GM21447 (cell line): ENCODE data around the gene LAMA4.
"Not testable (repeated sequence)": the region's sequence is repeated elsewhere in the genome, so short reads cannot be mapped to it uniquely, and the experiment has no call there.

ENCODE experiments used
- ATAC-seq: cut with Tn5 transposase; IDR thresholded peaks from one replicate; pipeline ENCODE4 v1.9.1; 2021; ENCODE audit not compliant: unreplicated experiment

The LAMA4 gene

DNA sequence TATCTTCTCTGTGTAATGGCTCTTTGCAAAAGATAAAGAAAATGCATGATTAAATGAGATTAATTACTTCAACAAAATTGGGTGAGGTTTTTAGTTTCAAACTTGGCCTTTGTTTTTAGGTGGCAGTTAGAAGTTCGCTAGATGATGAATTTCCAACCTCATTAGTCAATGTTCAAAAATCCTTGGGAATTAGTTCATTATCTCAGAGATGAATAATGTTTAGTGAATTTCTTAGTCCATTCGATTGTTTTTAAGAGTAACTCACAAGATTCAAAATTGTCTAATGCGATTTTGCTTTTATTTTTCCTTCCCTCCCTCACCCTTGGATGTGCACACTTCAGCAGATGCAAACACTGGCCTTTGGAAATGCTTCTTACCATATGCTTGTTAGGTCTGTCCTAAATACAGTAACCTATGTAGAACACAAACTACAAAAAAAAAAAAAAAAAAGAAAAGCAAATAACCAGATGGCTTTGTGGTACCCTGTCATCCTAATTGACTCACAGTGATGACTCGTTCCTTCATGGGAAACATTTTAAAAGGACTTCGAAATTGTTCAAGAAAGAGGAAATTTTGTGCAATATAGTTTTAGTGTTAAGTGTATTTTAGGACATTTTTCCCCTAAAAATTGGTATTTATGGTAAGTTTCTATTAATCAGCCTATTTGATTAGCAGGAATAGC lies 100.3 kb downstream of the LAMA4 start:
- ATAC-seq = no peak

DNA sequence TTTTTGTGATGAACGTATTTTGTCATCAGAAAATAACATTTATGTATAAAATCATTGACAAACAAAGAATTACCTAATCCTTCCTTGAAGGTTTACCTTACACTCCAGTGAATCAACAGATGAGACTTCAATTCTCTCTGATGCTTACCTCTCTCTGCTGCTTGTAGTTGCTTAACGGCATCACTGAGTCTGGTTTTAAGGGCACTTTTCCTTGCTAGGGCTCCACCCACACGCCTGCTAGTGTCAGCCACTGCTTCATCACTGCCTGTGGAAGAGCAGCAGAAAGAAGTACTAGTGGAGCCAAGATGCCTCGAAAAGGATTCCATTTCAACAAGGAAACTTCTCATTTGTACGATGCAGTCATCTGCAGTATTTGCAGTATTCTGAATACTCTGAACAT lies 104.0 kb downstream of the LAMA4 start:
- ATAC-seq = no peak

DNA sequence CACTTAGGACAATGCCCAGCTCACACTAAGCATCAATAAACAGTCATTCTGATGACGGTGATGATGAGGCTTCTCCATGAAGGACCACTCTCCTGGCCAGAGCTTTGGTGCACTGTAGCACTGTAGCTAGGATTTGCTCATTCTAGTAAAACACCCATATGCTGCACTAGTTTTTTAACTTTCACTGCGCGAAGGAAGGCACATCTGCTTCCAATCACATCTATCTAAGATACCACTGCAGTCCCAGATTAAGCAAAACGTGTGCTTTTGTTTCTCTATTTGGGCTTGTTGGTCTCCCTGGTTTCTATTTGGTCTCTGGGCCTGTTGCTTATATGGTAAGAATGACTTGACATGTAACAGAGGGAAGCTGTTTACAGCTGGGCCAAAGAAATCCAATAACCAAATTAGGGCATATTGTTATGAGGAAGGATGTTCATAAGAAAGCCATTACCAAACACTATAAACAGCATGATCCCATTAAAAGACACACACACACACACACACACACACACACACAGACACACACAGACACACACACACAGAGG lies 104.6 kb downstream of the LAMA4 start:
- no peak for ATAC-seq

DNA sequence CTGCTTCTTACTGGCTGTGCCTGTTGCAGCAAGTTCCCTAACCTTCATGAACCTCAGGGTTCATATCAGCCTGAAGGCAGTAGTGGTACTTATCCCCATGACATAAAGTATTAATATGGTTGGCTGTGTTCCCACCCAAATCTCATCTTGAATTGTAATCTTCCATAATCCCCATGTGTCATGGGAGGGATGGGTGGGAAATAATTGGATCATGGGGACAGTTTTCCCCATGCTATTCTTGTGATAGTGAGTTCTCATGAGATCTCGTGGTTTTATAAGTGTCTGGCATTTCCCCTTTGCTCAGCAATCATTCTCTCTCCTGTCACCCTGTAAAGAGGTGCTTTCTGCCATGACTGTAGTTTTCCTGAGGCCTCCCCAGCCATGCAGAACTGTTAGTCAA lies 105.1 kb downstream of the LAMA4 start:
- no peak for ATAC-seq

DNA sequence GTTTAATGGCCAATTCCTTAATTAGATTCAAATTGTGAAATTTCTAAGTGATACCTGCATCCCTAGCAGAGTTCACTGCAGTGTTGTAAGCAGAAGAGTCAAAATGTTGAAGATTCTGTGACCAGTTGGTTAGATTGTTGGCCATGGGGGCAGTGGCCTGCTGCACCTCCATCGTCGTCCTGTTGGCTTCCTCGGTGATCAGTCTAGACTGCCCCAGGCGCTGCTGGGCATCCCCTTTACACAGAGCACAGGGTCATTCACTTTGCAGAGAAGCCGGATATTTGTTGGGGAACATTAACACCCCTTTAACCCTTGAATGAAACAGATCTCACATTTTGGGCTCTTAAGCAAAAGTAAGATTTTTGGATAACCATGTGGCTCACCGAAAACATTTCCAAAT lies 106.3 kb downstream of the LAMA4 start:
- no peak for ATAC-seq

DNA sequence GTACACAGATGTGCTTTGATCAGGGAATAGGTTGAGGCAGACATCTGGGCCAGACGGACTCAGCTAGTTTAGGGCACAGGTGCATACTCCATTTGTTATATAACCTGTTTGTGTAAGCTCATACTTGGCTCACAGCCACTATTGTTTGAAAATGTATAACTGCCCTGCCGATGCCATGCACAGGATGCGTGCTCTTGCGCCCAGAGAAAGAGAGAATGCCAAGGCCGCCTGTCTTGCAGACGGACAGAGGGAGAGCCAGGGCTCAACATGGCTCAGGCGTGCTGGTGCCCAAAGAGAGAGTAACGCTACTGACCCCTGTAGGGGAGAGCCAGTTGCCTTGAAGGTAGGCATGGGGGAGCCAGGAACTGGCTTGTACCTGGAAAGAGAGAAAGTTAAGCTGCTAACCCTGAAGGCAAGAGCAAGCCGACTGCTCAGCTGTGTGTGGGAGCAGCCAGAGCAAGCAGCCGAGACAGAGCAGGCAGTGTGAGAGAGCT lies 109.2 kb downstream of the LAMA4 start:
- ATAC-seq = no peak

DNA sequence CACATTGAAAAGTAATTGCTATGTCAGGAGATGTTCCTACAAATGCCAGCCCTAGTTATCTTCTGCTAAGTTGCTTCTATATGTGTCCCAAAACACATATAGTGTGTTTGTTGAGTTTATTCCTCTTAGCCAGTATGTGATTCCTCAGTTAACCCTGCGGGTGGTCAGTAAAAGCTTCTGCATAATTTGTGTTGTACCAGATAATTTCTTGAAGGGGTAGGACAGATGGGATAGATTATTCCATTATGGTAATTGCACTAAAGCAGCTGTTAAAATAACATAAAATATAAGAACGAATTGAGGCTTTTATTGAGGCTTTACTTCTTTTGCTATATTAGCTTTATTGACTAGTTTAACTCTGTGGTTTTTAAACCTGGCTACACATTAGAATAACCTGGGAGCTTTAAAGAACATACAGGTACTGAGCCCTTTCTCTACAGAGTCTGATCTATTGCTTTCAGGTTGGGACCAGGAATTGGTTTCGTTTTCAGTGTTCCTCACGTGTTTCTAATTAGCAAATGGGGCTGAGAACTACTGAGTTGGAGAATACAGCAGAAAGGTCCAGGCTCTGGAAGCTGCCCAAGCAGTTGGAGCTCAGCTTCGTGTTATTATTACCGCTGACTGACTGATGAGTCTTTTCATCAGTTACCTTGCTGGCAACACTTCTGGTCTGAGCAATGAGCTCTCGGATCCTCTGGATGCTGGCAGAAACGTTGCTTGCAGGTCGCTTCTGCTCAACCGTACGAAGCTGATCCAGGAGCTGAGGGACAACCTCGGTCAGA lies 110.0 kb downstream of the LAMA4 start:
- no peak for ATAC-seq

DNA sequence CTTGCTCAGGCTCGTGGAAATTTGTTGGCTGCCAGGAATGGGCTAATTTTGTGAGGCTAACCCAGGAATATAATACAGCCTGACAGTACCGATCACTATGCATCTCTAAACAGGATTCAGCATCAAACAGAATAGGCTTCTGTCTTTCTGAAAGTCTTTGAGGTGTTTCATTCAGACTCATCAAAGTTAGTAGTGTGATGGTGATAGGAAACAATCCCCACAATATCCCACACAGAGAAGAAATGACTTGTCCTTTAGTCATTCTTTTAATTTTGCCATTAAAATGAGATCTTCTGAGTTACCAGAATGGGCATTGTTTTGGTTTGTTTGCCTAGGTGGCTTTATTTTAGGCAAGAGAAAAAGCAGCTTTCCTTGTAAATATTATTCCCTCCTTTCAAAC lies 112.7 kb downstream of the LAMA4 start:
- ATAC-seq = no peak

DNA sequence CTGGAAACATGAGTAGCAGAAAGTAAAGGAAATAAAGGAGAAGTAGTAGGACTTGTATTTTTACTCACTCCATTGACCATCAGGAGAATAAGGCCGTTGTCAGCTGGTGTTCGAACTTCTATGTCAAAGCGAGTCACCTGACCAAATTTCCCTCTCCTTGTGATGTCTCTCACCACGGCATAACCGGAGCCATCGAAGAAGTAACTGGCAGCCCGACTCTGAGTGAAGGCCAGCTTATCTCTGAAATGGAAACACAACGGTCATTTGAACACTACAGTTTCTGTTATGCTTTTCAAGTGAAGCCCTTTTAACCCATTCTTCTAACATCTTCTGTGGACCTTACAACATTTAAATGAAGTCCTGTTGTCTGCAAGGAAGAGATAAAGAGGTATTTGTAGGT lies 115.3 kb downstream of the LAMA4 start:
- ATAC-seq = no peak

DNA sequence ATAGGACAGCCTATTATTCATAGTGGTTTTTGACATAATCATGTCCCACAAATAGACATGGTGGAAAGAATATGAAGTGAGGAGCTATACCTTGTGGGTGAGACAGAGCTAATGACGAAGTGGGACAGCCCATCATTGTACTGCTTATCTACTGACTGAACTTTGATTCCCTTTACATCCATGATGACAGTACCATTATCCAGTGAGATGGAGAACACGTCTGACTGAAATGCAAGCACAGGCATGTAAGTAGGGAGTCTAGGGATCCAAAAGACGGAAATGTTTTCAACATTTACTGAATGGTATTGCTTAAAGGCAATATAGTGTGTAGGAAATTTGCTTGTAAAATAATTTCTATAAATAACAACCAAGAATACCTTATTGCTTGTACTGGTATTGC lies 123.5 kb downstream of the LAMA4 start:
- ATAC-seq = no peak

DNA sequence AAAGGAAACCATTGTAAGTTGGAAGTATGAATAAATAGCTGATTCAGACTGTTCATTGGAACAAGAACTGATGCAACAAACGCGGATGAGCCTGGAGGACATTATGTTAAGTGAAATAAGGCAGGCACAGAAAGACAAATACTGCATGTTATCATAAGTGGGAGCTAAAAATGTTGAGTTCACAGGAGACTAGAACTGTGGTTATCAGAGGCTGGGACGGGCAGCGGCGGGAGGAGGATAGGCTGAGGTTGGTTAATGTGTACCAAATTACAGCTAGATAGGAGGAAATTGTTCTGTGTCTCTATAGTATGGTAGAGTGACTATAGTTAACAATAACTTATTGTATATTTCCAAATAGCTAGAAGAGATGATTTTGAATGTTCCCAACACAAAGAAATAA lies 126.2 kb downstream of the LAMA4 start:
- ATAC-seq = no peak

DNA sequence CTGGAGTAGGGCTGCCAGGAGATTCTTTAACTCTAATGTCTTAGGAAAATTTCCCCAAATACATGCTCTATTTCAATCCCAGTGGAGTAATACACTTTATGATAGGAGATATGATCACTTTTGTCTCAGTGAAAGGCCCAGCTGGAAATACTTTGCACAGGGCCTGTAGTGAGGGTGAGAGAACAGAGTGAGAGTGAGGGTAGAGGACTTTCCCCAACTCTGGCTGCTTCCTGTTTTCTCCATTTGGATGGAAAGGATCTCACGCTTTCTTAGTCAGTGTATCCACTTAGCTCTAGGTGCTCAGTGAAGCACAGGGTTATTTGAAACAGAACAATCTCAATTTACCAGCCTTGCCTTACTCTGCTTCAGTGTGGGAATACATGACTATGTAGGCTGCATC lies 130.4 kb downstream of the LAMA4 start:
- no peak for ATAC-seq

DNA sequence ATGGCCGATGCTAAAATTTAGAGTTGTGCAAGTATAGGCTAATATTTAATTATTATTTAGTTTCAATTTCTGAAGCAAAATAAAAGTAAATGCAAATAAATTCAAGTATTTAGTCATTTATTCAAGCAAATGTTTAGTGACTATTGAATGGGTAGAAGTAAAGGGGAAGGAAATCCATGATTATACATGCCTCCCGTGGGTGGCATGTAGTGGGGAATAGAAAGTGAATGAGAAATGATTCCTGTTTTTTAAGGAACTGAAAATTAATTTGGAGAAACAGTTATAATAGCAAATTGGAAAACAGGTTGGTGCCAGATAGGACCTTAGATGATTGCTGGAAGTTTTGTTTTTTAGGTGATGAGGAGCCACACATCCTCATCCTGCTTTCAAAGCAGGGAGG lies 131.6 kb downstream of the LAMA4 start:
- no peak for ATAC-seq

DNA sequence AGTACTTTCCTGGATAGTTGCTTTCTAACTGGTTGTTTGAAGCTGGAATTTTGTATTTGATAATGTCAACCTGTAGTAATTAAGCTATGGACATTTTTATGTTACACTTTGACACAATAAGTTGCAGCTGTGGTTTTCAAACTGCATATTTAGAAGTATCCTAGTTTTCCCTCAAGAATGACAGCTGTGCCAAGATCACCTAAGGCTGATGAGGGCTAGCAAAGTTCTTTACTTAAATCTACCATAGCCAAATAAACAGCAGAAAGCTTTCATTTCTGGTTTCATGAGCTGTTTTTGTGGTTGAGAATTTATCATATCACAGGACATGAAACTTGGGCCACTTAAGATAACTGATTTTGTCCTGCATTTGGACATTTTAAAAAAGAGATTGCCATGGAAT lies 136.3 kb downstream of the LAMA4 start:
- no peak for ATAC-seq

DNA sequence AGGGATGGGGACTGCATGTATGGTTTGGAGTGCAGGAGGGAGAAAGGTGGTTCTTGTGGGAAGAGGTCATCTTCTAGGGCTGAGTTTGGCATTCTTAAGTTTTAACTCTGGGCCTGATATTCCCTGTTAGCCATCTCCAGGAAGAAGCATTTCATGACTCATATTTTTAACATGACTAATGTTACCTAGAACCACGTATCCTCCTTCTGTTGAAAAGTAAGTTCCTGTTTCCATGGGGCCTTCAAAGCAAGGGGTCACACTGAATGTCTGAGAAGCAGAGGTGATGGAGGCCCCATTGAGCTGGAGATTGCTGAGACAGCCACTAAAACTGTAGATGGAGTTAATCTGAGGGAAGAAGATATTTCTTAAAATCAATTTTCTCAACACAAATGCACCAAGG lies 136.8 kb downstream of the LAMA4 start:
- ATAC-seq = no peak

DNA sequence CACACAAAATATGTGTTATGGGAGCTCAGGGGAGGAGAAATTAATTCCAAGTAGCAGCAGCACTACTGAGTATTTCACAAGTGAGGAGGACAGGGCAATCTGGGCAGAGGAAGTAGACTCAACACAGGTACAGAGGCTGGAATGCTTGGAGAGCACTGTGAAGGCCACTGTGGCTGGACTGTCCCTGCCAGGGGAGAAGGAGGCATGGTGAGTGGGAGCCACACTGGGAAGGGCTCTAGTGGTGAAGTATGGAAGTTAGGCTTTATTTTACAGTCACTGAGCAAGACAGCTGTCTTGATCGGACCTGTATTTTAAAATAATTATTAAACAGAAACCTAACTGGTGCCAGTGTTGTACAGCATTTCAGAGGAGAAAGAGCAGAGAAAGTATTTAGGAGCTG lies 138.1 kb downstream of the LAMA4 start:
- no peak for ATAC-seq

DNA sequence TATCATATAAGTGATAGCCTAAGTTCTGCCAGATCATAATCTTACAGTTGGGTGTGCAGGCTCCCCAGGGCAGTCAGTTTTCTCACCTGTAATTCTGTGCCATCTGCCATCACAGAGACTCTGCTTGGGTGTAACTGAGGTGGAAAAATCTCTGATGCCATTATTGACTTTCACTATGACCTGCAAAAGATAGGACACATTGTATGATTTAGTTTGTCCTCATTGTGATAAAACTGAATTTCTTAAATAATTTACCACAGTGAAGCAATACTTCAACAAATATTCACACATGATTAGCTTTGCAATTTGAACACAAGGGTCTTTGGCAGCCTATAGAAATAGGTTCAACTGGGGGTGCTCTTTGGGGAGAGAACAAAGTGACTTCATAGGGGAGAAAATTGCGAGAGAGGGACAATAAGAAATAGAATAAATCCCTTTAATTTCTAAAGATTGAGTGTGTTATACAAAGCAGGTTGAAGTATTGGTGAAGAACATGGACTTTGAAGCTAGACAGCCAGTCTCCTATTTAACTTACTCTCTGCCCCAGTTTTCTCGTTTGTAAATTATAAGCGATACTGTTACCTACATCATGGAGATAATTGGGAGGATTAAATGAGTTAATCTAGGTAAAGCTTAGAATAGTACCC lies 139.7 kb downstream of the LAMA4 start:
- no peak for ATAC-seq

DNA sequence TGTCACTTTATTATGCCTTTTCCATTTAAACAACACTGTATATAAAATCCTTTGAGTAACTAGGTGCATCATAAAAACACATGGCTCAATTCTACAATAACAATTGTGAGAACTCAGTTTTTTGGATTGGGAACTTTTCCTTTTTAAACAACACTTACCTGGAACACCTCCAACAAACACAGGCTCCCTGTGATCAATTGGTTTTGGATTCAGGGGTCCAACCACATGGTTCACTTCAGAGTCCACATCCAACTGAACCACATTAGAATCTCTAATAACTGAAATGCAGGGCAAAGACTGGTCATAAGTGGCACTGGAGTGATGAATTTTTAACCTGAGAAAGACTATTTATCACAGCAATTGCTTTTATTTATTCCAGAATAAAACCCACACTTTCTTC lies 140.4 kb downstream of the LAMA4 start:
- no peak for ATAC-seq

DNA sequence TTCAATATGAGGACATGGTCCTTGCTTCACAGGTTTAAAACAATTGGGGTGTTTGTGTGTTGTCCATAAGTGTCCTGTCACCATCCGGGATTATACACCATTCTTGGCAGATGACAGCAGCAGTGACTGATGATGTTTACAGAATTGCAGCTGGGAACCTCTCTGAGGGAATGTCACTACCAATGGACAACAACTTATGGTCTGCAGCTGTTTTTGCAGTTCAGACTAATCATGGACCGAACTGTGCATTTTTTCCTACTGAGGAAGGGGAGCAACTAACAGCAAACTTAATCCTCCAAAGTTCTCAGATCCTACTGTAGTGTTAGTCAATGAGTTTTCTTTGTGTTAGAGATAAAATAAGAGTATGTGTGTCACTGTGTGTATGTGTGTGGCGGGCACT lies 140.9 kb downstream of the LAMA4 start:
- ATAC-seq = no peak

DNA sequence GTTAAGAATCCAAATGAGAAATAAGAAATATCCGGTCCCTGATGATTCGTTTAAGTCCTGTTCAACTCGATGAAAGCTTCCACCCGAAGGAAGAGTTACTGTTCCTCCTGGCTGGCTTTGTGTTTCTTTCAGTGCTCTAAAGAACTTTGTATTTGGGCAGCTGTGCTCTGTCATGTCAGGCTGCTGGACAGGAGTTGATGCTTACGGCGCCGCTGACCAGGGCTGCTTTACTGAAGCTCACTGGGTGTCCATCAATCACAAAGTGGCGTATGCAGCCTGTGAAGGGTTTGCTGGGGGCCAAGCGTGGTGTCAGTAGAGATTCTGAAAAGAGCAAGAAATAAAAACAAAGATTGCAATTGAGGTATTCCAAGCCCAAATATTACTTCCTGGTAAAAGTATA lies 145.1 kb downstream of the LAMA4 start:
- ATAC-seq = no peak

DNA sequence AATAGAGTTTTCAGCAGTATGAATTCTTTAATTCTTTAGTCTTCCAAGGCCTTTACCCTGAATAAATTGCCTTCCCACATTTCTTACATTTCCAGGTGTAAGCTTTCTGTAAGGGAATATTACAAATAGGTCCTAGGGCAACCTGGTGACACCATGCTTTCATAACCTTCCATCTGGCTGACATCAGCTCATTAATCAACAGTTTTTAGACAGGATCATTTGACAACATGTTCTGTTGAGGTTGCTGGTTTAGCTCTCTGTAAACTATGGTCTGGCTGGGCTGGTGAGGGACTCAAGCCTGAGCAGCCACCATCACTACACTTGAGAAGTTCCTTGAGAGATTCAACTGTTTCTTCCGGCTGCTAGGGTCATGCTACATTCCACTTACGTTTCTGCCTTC lies 147.8 kb downstream of the LAMA4 start:
- no peak for ATAC-seq

DNA sequence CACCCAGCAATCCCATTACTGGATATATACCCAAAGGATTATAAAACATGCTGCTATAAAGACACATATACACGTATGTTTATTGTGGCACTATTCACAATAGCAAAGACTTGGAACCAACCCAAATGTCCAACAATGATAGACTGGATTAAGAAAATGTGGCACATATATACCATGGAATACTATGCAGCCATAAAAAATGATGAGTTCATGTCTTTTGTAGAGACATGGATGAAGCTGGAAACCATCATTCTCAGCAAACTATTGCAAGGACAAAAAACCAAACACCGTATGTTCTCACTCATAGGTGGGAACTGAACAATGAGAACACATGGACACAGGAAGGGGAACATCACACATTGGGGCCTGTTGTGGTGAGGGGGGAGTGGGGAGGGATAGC lies 148.3 kb downstream of the LAMA4 start:
- ATAC-seq = not testable (repeated sequence)
